Mesothelial cell of epicardium (in vitro differentiated cells): Measurements from ENCODE around the gene ARMS2. TPM values are rescaled to one million over a fixed set of nuclear protein-coding genes. Genes with fewer than 3 reads are reported as not detected.

Experiments used
- DNase-seq, 2 experiments: peaks; one replicate each; pipeline ENCODE4 v3.0.0; 2021; ENCODE audit warnings: low spot score in 2 of 2; ENCODE audit not compliant: unreplicated experiment in 2 of 2
- H3K27ac Mint-ChIP-seq: 2 replicates; pipeline ENCODE4 v1.8.0; 2021; ENCODE audit warnings: mixed read lengths
- H3K27me3 Mint-ChIP-seq: 2 replicates; pipeline ENCODE4 v1.8.0; 2021; ENCODE audit warnings: low read depth, mixed read lengths
- H3K36me3 Mint-ChIP-seq: 2 replicates; pipeline ENCODE4 v1.8.0; 2021; ENCODE audit warnings: mixed read lengths
- H3K4me1 Mint-ChIP-seq: 2 replicates; pipeline ENCODE4 v1.8.0; 2021; ENCODE audit warnings: mixed read lengths
- H3K4me3 Mint-ChIP-seq: 2 replicates; pipeline ENCODE4 v1.8.0; 2021; ENCODE audit warnings: mild to moderate bottlenecking, moderate library complexity, mixed read lengths
- H3K9me3 Mint-ChIP-seq: 2 replicates; pipeline ENCODE4 v1.8.0; 2021; ENCODE audit warnings: mixed read lengths
- CTCF ChIP-seq: fragments of 200-600 bp; sonication (generic); IDR thresholded peaks from one replicate; pipeline ENCODE4 v1.5.0; 2021; ENCODE audit warnings: antibody characterized with exemption; ENCODE audit not compliant: unreplicated experiment
- total RNA-seq: library from RNA; stranded (reverse); gene quantifications from 3 replicates; pipeline ENCODE4 v1.2.1, GENCODE V29; 2021

ARMS2 gene
- total RNA-seq, 1 donor from 2014 or later: not detected

DNA sequence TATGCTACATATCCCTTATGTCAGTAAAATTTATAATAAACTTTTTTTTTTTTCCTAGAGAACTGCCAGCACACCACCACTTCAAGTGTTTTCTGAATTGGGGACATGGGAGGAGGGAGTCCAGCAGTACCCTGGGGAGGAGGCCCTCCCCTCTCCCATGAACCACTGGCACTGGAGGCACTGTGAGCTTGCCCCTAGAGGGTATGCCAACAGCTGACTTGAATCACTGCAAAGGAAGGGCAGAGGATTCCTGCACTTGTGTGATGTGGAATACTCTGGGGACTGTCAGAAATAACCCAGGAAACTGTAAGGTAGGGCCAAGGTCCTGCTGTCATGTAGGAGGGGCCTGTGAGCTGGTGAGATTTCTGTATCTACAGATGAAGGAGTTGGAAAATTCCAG lies 8.5 kb upstream of the ARMS2 start:
- Mint-ChIP-seq H3K4me3 (no peak overlapping the region), H3K36me3 (no peaks in the 10 kb centered on the region), H3K27me3 (no peaks in the 10 kb centered on the region), H3K27ac (no peak overlapping the region), H3K4me1 (peaks cover 4% of the 10 kb centered on the region), H3K9me3 (peaks cover 16% of the 10 kb centered on the region)
- no peak for TF ChIP-seq CTCF
- DNase-seq: no peak

GRCh38 chr10:122446668-122447423 lies 7.6 kb upstream of the ARMS2 start:
- TF ChIP-seq CTCF: no peak
- Mint-ChIP-seq H3K36me3 (no peaks in the 10 kb centered on the region), H3K4me3 (no peak overlapping the region), H3K27ac (no peak overlapping the region), H3K4me1 (peaks cover 4% of the 10 kb centered on the region), H3K9me3 (peaks cover 16% of the 10 kb centered on the region), H3K27me3 (no peaks in the 10 kb centered on the region)
- no peak for DNase-seq

DNA sequence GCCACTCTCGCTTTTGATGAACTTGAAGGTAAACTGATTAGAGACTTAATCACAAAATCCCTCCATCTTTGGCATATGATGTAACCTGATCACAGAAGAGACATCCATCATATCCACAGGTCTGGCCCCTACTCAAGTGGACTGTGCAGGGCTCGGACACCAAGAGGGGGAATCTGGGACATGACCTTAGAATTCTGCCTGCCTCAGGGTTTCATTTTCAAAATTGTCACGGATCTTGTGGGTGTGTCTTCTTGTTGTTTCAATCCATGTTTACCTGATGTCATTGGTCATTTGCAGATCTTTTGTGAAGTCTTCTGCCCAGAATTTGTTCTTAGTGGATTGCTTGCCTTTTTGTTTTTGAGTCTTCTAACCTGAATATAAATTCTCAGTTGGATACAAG lies 5.9 kb upstream of the ARMS2 start:
- H3K27me3 Mint-ChIP-seq: no peaks in the 10 kb centered on the region

GRCh38 chr10:122449153-122449552 lies 5.3 kb upstream of the ARMS2 start:
- no peaks in the 10 kb centered on the region for H3K27me3 Mint-ChIP-seq
- no peak overlapping the region for H3K27ac Mint-ChIP-seq
- DNase-seq: no peak
- H3K36me3 Mint-ChIP-seq: peaks cover 1% of the 10 kb centered on the region
- H3K4me3 Mint-ChIP-seq: no peak overlapping the region
- peaks cover 6% of the 10 kb centered on the region for H3K4me1 Mint-ChIP-seq
- TF ChIP-seq CTCF: no peak
- peaks cover 16% of the 10 kb centered on the region for H3K9me3 Mint-ChIP-seq

More for the DNA sequence above, 5.9 kb upstream of the ARMS2 start:
- no peak overlapping the region for H3K27ac Mint-ChIP-seq
- peaks cover 4% of the 10 kb centered on the region for H3K4me1 Mint-ChIP-seq
- no peak overlapping the region for H3K4me3 Mint-ChIP-seq
- DNase-seq: no peak
- no peaks in the 10 kb centered on the region for H3K36me3 Mint-ChIP-seq
- no peak for TF ChIP-seq CTCF
- H3K9me3 Mint-ChIP-seq: peaks cover 16% of the 10 kb centered on the region

DNA sequence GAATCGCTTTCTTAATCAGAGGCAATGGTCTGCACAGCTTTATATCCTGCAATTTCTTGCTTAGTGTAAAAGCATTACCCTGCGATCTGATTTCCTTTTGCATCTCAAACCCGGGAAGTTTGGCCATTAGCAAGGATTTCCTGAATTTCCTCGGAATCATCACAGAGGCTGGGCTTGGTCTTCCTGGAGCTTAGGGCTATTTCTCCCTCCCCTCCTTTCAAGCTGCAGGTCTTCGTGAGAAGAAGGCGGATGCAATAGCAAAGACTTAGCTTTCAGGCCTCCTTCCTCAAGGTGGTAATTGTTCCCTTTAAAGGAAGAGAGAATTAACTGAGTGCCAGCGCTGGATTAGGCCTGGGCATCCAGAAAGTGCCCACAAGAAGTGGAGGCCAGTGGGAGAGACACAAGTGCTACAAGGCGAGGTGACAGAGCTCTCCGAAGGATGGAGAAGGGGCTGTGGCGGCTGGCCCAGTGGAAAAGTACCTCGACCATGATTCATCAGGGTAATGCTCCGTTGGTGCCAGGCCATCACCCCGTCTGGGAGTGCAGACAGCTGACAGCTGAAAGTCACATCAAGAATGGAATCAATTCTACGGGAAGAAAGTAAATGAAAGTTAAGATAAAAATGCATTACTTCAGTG lies 4.0 kb upstream of the ARMS2 start:
- no peak overlapping the region for H3K4me3 Mint-ChIP-seq
- peaks cover 12% of the 10 kb centered on the region for H3K9me3 Mint-ChIP-seq
- H3K27me3 Mint-ChIP-seq: no peaks in the 10 kb centered on the region
- peaks cover 1% of the 10 kb centered on the region for H3K36me3 Mint-ChIP-seq
- H3K4me1 Mint-ChIP-seq: peaks cover 10% of the 10 kb centered on the region
- no peak for TF ChIP-seq CTCF
- no peak overlapping the region for H3K27ac Mint-ChIP-seq
- DNase-seq: no peak
